Measurements from ENCODE around the gene OR4M2.
"Not testable (repeated sequence)": the region's sequence is repeated elsewhere in the genome, so short reads cannot be mapped to it uniquely, and the experiment has no call there.

The OR4M2 gene, protein sequence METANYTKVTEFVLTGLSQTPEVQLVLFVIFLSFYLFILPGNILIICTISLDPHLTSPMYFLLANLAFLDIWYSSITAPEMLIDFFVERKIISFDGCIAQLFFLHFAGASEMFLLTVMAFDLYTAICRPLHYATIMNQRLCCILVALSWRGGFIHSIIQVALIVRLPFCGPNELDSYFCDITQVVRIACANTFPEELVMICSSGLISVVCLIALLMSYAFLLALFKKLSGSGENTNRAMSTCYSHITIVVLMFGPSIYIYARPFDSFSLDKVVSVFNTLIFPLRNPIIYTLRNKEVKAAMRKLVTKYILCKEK

DNA sequence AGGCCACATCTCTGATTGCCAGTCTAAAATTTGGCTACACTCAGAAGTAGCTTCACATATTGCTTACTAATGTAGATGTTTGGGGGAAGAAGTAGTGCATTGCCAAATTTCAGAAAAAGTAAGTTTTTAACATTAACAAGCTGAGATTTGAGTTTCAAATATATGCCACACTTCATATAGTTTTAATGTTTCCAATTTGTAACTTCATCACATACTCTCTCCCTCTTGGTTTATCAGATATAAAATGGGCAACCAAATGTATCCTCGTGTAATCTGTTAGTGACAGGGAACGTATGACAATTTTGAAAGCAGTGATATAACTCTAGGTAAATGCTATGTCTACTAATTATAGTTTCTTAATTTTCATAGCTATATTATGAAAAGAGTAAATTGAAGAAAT is at the start of gene OR4M2:
Gene OR4M2 (plus strand): TSS at position 301 of the 400 bp plus-strand sequence. CDS start 98 bp downstream, at position 399.
- DNase-seq (ENCODE audit: low read depth in 3 of 3, low spot score in 1 of 3): not testable (repeated sequence)

- DNase-seq (ENCODE audit: low read depth in 3 of 3, low spot score in 1 of 3): not testable (repeated sequence)
These were observed 11.1 kb upstream of the OR4M2 start for GRCh38 chr15:22069267-22069666.

DNA sequence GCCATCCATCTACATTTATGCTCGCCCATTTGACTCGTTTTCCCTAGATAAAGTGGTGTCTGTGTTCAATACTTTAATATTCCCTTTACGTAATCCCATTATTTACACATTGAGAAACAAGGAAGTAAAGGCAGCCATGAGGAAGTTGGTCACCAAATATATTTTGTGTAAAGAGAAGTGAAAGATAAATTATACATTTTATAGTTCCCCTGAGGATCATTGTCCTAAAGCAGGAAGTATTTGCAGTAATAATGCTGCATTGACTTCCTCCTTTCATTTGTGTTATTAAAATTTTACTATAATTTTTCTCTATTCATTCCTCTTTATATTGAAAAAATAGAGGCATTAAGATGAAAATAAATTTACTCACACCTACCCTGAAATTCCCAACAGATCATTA is 1.1 kb downstream of the OR4M2 start:
- not testable (repeated sequence) for DNase-seq (ENCODE audit: low read depth in 3 of 3, low spot score in 1 of 3)

DNA sequence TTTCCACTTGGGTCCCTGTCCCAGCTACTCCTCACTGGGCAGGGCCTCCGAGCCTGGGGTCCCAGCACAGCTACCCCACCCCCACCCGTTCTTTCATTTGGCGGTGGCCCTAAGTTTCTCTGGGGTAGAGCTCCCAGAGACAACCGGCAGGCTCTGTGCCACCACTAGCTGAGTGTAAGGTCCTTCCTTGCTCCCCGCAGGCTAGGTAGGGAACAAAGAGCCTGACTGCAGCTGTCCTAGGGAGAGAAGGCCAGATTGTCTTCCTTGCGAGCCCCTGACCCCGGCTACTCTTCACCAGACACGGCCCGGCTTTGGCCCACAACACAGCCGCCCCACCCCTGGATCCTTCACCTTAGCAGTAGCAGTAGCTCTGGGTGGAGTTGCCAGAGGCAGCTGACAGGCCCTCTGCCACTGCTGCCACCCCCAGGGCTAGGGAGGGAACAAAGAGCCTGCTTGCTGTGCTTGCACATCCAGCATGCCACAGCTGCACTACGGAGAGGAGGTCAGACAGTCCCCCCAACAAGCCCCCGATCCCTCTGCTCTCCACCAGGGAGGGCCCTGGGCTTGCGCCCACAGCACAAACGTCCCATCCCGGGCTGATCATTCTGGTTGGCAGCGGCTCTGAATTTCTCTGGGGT is 18.4 kb downstream of the OR4M2 start:
- DNase-seq (ENCODE audit: low read depth in 3 of 3, low spot score in 1 of 3): not testable (repeated sequence)

DNA sequence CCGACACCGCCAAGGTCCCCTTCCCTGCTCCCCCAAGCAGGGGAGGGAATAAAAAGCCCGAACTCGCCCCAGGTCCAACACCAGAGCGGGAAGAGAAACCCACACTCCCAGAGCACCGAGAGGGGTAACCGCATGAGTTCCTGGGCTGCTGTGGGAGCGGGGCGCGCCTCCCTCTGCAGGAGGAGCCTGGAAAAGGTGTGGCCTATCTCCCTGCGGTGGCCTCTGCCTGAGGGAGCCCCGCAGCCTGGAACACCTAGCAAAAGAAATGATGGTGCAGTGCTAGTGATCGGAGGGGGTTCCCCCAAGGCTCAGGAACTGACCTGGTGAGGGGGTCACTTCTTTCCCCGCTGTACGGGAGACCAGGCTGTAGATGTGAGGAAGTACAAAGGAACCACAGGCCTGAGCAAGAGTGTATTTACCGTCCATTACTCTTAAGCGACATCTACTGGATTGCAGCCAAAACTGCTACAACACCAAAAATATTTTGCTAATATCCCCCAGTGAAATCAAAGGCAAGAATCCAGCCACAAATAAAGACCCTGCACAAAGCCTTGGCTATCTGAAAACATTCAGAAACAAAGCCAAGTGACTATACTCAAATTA is 19.1 kb downstream of the OR4M2 start:
- DNase-seq (ENCODE audit: low read depth in 3 of 3, low spot score in 1 of 3): not testable (repeated sequence)

DNA sequence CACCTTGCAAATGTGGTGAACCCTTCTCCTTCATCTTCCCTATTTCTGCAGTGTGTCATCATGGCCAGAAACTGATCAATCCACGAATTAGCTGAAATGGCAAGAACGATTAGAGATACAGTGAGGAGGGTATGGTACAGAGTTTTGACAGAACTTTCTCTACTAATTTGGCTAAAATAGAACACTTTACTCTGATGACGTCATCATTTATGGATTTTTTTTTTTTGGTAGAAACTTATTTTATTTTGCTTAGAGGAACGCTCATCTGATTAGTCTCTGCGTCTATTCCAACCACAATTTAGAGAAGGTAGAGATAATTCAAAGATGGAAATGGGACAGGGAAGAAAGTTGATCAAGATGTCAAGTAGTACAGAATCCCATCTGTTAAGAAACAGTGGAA is 41.7 kb downstream of the OR4M2 start:
- not testable (repeated sequence) for DNase-seq (ENCODE audit: low read depth in 3 of 3, low spot score in 1 of 3)
